ENCODE data around the gene LRMDA. TPM values are rescaled to one million over a fixed set of nuclear protein-coding genes. Genes with fewer than 3 reads are reported as not detected.

LRMDA gene
- total and polyA plus RNA-seq, 2 of the 13 experiments (the other 11 are each of a cell fraction or from before 2014, with no cell fraction given) = 13.4 to 22.0 TPM

DNA sequence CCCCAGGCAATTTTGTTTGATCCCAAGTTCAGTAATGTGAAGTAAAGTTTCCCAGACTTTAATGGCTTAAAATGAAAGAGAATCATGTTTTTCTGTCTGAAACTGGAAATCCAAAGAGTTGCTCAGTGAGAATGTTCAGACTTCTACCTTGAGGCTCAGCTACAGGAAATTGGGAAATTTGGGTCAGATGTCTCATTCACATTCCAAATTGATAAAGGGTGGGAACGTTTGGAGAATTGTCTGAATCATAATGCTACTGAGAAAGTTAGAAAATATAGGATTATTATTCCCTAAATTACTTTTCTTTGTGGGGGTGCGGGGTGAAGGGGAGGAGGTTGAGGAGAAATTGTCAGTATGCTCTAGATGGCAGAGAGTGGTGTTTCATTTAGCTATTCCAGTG, 773.9 kb downstream of the LRMDA start:
- no peaks in the 10 kb centered on the region for H3K9me3 ChIP-seq (ENCODE audit: low read length)
- no peak overlapping the region for H3K4me2 ChIP-seq (ENCODE audit: low read depth, low read length)
- FAIRE-seq = no peak
- H3K4me1 ChIP-seq (ENCODE audit: insufficient read depth, low read length) = peaks cover 6% of the 10 kb centered on the region; the same call in 1 of the 2 replicates
- CTCF ChIA-PET (ENCODE audit: low intra/inter-chr PET ratio, low total read pairs) = no interaction called here
- H3K4me3 ChIP-seq (replicated peaks in 1 of 3; ENCODE audit: insufficient read depth in 1 of 3, low read depth in 2 of 3, low read length in 3 of 3) = no peak overlapping the region
- H3K79me2 ChIP-seq (ENCODE audit: insufficient read depth, low read length) = no peaks in the 10 kb centered on the region
- intact Hi-C loops (cut with micrococcal nuclease; ENCODE audit: unreplicated experiment) (no loop called here), in situ Hi-C loops (cut with HindIII; ENCODE audit: extremely low pct_ligation_motif_present, low pct_unique_long_range_greater_than_20kb) (no loop called here)
- WGBS (ENCODE audit: low lambda C conversion rate) = 57% methylated on average over 2 of the region's 2 CpGs
- no peak for TF ChIP-seq ZNF207 (IDR thresholded peaks at IDR 0.05; ENCODE audit: borderline replicate concordance)
- TF ChIP-seq NFKB2 (CRISPR knock-in tag; IDR thresholded peaks at IDR 0.05; ENCODE audit: borderline replicate concordance) = no peak
- TF ChIP-seq, protein P1, sequence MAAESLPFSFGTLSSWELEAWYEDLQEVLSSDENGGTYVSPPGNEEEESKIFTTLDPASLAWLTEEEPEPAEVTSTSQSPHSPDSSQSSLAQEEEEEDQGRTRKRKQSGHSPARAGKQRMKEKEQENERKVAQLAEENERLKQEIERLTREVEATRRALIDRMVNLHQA (CRISPR knock-in tag; IDR thresholded peaks at IDR 0.05) = no peak
- H2AFZ ChIP-seq (ENCODE audit: low read length) = no peak overlapping the region
- H4K20me1 ChIP-seq (ENCODE audit: insufficient read depth, low read length) = no peaks in the 10 kb centered on the region
- no peak overlapping the region for H3K27ac ChIP-seq (ENCODE audit: extremely low read length, insufficient read depth, low read length)
- BruUV-seq (replicated peaks) = no TSS peak
- no peaks in the 10 kb centered on the region for H3K36me3 ChIP-seq (replicated peaks in 1 of 2; ENCODE audit: control insufficient read depth in 1 of 2, insufficient read depth in 2 of 2, low read length in 2 of 2)
- H3K27me3 ChIP-seq (ENCODE audit: control insufficient read depth in 1 of 2, insufficient read depth in 2 of 2, low read length in 2 of 2) = no peaks in the 10 kb centered on the region
- no peak overlapping the region for H3K9ac ChIP-seq (ENCODE audit: insufficient read depth, low read depth, low read length)
- POLR2A ChIA-PET = no interaction called here
- no peak for ATAC-seq
- DNase-seq (ENCODE audit: low spot score) = no peak

DNA sequence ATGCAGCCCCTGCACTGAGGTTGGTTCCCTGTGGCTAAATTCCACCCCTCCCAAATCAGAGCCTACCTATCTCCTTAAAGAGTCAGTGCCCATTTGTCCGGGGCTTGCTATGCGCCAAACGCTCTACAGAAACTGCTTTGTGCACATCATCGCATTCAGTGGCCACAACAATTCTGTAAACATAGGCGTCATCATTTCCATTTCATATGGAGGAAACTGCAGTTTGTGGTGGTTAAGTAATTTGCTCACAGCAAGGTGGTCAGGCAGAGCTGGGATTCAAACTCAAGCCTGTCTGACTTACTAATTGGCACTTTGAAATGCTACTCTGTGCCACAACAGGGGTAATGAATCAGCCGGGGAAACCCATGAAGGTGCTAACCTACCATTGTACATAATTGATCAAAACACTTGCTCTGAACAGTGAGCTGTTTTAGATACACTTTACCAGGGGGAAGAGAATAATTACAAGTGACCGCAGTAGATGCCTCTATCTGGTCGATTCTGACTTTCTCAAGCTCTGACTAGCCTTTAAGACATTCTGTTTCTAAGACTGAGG, 775.5 kb downstream of the LRMDA start:
- TF ChIP-seq SALL2 (CRISPR knock-in tag; IDR thresholded peaks at IDR 0.05) (no peak), ZNF720 (CRISPR knock-in tag; IDR thresholded peaks at IDR 0.05) (no peak), ZFY (CRISPR knock-in tag; IDR thresholded peaks at IDR 0.05) (no peak), FOXA3 (CRISPR knock-in tag; IDR thresholded peaks at IDR 0.05) (no peak), NAIF1 (CRISPR knock-in tag; IDR thresholded peaks at IDR 0.05; ENCODE audit: borderline replicate concordance) (no peak), ZNF251 (CRISPR knock-in tag; IDR thresholded peaks at IDR 0.05) (no peak)
- TF ChIP-seq, protein P2, sequence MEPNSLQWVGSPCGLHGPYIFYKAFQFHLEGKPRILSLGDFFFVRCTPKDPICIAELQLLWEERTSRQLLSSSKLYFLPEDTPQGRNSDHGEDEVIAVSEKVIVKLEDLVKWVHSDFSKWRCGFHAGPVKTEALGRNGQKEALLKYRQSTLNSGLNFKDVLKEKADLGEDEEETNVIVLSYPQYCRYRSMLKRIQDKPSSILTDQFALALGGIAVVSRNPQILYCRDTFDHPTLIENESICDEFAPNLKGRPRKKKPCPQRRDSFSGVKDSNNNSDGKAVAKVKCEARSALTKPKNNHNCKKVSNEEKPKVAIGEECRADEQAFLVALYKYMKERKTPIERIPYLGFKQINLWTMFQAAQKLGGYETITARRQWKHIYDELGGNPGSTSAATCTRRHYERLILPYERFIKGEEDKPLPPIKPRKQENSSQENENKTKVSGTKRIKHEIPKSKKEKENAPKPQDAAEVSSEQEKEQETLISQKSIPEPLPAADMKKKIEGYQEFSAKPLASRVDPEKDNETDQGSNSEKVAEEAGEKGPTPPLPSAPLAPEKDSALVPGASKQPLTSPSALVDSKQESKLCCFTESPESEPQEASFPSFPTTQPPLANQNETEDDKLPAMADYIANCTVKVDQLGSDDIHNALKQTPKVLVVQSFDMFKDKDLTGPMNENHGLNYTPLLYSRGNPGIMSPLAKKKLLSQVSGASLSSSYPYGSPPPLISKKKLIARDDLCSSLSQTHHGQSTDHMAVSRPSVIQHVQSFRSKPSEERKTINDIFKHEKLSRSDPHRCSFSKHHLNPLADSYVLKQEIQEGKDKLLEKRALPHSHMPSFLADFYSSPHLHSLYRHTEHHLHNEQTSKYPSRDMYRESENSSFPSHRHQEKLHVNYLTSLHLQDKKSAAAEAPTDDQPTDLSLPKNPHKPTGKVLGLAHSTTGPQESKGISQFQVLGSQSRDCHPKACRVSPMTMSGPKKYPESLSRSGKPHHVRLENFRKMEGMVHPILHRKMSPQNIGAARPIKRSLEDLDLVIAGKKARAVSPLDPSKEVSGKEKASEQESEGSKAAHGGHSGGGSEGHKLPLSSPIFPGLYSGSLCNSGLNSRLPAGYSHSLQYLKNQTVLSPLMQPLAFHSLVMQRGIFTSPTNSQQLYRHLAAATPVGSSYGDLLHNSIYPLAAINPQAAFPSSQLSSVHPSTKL (CRISPR knock-in tag; IDR thresholded peaks at IDR 0.05) = no peak
- no peak overlapping the region for H3K4me3 ChIP-seq (replicated peaks in 1 of 3; ENCODE audit: insufficient read depth in 1 of 3, low read depth in 2 of 3, low read length in 3 of 3)
- ChIA-PET POLR2A (no interaction called here), CTCF (ENCODE audit: low intra/inter-chr PET ratio, low total read pairs) (no interaction called here)
- 87% methylated on average over 8 of the region's 8 CpGs for WGBS (ENCODE audit: low lambda C conversion rate)
- no peaks in the 10 kb centered on the region for H3K36me3 ChIP-seq (replicated peaks in 1 of 2; ENCODE audit: control insufficient read depth in 1 of 2, insufficient read depth in 2 of 2, low read length in 2 of 2)
- H3K4me2 ChIP-seq (ENCODE audit: low read depth, low read length) = no peak overlapping the region
- no peak for ATAC-seq
- H3K27ac ChIP-seq (ENCODE audit: extremely low read length, insufficient read depth, low read length) = no peak overlapping the region
- H3K27me3 ChIP-seq (ENCODE audit: control insufficient read depth in 1 of 2, insufficient read depth in 2 of 2, low read length in 2 of 2) = no peaks in the 10 kb centered on the region
- H2AFZ ChIP-seq (ENCODE audit: low read length) = no peak overlapping the region
- no peaks in the 10 kb centered on the region for H4K20me1 ChIP-seq (ENCODE audit: insufficient read depth, low read length)
- H3K79me2 ChIP-seq (ENCODE audit: insufficient read depth, low read length) = no peaks in the 10 kb centered on the region
- in situ Hi-C loops (cut with HindIII; ENCODE audit: extremely low pct_ligation_motif_present, low pct_unique_long_range_greater_than_20kb) = no loop called here
- no TSS peak for BruUV-seq (replicated peaks)
- no peaks in the 10 kb centered on the region for H3K9me3 ChIP-seq (ENCODE audit: low read length)
- intact Hi-C loops (cut with micrococcal nuclease; ENCODE audit: unreplicated experiment) = no loop called here
- no peak for DNase-seq (ENCODE audit: low spot score)
- peaks cover 6% of the 10 kb centered on the region; the same call in 1 of the 2 replicates for H3K4me1 ChIP-seq (ENCODE audit: insufficient read depth, low read length)
- no peak for FAIRE-seq
- H3K9ac ChIP-seq (ENCODE audit: insufficient read depth, low read depth, low read length) = no peak overlapping the region

Data from HepG2 (cell line).